B cell (primary cell): ENCODE results near the gene MPC1.

Experiments used
- CTCF ChIP-seq: fragments of 200-600 bp; IDR thresholded peaks from one replicate; pipeline ENCODE4 v1.8.0; 2022; ENCODE audit warnings: antibody characterized with exemption, mild to moderate bottlenecking
- EZH2 ChIP-seq: IDR thresholded peaks from 2 replicates; pipeline ENCODE4 v1.6.1; 2012; ENCODE audit warnings: borderline replicate concordance, low read depth, mild to moderate bottlenecking, moderate library complexity, low read length; ENCODE audit not compliant: insufficient read depth, poor library complexity, severe bottlenecking

GRCh38 chr6:166419286-166419685 is 36.5 kb upstream of the MPC1 start:
- TF ChIP-seq CTCF (no peak), EZH2 (no peak)
